ENCODE measurements around the gene POLDIP2. TPM values are rescaled to one million over a fixed set of nuclear protein-coding genes. Genes with fewer than 3 reads are reported as not detected.
A peak's percentile ranks its signal among the peaks of the same experiment; 100 is the strongest.

Gene POLDIP2
- total RNA-seq, 1 donor from 2014 or later: 78.2 TPM

DNA sequence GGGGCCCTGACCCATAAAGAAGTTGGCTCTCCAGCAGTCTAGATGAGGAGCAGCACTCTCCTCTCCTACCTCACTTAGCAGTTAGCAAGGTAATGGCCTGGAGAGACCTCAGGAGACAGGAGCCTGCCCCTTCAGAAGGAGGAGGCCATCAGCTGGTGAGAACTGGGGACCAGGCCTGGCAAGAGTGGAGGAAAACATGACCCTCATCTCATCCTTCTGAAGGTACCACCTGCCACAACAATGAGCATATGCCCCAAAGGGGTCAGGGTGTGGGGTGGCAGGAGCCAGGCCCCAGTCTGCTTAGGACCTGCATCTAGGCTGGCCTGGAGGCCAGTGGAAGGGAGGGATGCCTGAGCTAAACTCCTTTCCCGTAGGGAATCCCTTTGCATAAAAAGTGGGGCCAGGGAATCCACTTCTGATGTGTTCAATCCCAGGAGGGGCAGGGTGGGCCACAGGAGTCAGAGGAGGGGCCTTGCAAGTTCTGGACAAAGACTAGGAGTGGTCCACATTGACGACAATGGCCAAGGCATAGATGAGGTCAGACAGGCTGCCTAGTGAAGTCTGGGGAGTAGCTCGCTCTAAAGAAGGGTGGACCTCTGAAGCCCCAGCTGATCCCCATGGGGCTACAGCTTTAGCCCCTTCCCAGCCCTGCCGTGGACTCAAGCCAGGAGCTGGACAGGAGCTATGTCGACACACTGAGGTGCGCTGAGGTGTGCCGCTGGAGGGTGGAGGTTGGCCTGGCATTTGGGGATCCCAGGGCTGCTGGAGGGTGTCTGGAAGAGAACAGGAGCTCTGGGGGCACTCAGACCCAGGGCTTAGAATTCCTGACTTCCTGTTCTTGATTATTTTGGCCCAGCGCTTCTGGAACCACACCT, 6.7 kb upstream of the POLDIP2 start:
- H3K4me3 Mint-ChIP-seq: no peak overlapping the region
- H3K4me1 Mint-ChIP-seq: no peaks in the 10 kb centered on the region
- no peaks in the 10 kb centered on the region for H3K27me3 Mint-ChIP-seq (ENCODE audit: low read depth)
- no peaks in the 10 kb centered on the region for H3K36me3 Mint-ChIP-seq (ENCODE audit: low read depth)
- no peaks in the 10 kb centered on the region for H3K9me3 Mint-ChIP-seq
- DNase-seq (ENCODE audit: low read depth, low spot score): no peak
- TF ChIP-seq, protein P1, sequence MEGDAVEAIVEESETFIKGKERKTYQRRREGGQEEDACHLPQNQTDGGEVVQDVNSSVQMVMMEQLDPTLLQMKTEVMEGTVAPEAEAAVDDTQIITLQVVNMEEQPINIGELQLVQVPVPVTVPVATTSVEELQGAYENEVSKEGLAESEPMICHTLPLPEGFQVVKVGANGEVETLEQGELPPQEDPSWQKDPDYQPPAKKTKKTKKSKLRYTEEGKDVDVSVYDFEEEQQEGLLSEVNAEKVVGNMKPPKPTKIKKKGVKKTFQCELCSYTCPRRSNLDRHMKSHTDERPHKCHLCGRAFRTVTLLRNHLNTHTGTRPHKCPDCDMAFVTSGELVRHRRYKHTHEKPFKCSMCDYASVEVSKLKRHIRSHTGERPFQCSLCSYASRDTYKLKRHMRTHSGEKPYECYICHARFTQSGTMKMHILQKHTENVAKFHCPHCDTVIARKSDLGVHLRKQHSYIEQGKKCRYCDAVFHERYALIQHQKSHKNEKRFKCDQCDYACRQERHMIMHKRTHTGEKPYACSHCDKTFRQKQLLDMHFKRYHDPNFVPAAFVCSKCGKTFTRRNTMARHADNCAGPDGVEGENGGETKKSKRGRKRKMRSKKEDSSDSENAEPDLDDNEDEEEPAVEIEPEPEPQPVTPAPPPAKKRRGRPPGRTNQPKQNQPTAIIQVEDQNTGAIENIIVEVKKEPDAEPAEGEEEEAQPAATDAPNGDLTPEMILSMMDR (conservative IDR thresholded peaks at IDR 0.05): no peak
- H3K27ac Mint-ChIP-seq (ENCODE audit: unreplicated experiment): no peak overlapping the region

DNA sequence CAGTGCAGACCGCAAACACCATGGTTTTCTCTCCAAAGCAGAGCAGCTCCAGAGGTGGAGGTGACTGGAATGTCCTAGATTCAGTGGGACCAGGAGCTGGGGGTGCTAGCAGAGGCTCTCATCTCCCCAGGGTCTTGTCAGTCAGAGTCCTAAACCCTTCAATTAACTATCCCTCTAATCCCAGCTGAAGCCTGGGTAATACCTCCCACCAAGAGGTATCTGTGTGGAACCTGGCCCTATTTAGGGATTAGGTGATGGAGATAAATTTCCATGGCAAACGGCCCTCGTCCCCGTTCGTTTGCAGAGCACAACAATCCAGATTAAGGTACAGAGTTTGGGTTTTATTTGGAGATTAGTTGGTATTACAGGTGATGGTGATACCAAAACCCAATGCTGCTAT, 5.9 kb upstream of the POLDIP2 start:
- Mint-ChIP-seq H3K4me3 (peak overlapping the region; percentile 27), H3K9me3 (no peaks in the 10 kb centered on the region), H3K27ac (ENCODE audit: unreplicated experiment) (no peak overlapping the region), H3K27me3 (ENCODE audit: low read depth) (no peaks in the 10 kb centered on the region), H3K36me3 (ENCODE audit: low read depth) (no peaks in the 10 kb centered on the region), H3K4me1 (peaks cover 4% of the 10 kb centered on the region)
- TF ChIP-seq, protein P1 (conservative IDR thresholded peaks at IDR 0.05): no peak
- DNase-seq (ENCODE audit: low read depth, low spot score): no peak

DNA sequence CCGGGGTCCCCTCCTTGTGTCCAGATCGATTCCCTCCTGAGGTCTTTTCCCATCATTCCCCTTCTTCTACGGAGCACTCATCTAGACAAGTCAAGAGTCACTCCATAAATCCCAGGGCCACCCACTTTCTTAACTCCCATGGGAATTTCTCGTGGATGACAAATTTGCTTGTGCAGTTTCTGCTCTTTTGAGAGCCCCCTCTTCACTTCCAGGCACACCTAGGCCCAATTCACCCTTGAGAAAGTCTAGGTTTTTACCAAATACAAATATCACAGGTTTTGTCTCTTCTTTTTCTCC, 522 bp upstream of the POLDIP2 start:
- no peaks in the 10 kb centered on the region for H3K36me3 Mint-ChIP-seq (ENCODE audit: low read depth)
- H3K4me1 Mint-ChIP-seq: peaks cover 21% of the 10 kb centered on the region
- H3K27me3 Mint-ChIP-seq (ENCODE audit: low read depth): no peaks in the 10 kb centered on the region

DNA sequence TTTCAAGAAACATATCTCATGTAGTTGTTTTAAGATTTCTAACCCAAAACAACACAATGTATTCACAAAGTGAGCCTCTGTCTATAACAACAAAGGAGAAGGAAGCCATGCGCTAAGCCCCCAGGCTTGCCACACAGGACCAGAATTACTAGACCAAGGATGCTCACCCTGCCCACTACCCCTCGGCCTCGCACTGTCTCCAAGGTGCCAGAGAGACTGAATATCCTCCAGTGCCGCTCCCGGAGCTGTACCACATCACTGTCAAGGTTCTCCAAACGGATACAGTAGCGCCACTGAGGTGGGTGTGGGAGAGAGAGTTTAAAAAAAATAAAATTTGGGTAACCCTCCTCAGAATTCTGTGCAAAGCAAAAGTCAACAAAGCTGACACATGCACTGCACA, 7.1 kb downstream of the POLDIP2 start:
- H3K9me3 Mint-ChIP-seq: no peaks in the 10 kb centered on the region
- TF ChIP-seq, protein P1 (conservative IDR thresholded peaks at IDR 0.05): no peak
- no peaks in the 10 kb centered on the region for H3K27me3 Mint-ChIP-seq (ENCODE audit: low read depth)
- H3K4me3 Mint-ChIP-seq: no peak overlapping the region
- H3K27ac Mint-ChIP-seq (ENCODE audit: unreplicated experiment): no peak overlapping the region
- no peak for DNase-seq (ENCODE audit: low read depth, low spot score)
- H3K4me1 Mint-ChIP-seq: no peaks in the 10 kb centered on the region
- H3K36me3 Mint-ChIP-seq (ENCODE audit: low read depth): peaks cover 10% of the 10 kb centered on the region

More for the DNA sequence above, 522 bp upstream of the POLDIP2 start:
- peak overlapping the region; percentile 97 for H3K4me3 Mint-ChIP-seq
- H3K9me3 Mint-ChIP-seq: no peaks in the 10 kb centered on the region
- DNase-seq (ENCODE audit: low read depth, low spot score): no peak
- TF ChIP-seq, protein P1 (conservative IDR thresholded peaks at IDR 0.05): no peak
- H3K27ac Mint-ChIP-seq (ENCODE audit: unreplicated experiment): peak overlapping the region; percentile 97

DNA sequence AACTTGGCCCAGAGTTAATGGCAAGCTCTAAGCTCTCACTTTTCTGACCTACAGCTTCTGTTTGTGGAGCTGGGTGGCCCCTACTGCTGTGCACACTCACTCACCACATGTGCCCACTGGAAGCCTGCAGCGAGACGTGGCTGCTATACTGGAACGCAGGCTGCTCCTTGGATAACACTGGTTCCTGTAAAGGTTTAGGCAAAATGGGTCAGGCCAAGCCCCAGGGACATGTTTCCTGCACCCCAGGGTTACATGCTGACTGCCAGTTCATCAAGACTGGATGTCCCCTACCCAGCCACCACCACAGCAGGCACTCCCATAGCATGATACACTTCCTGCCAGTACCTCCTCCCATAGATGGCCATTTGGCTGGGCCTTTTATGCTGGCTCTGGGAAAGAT, 8.3 kb downstream of the POLDIP2 start:
- Mint-ChIP-seq H3K4me1 (no peaks in the 10 kb centered on the region), H3K27ac (ENCODE audit: unreplicated experiment) (no peak overlapping the region), H3K9me3 (no peaks in the 10 kb centered on the region), H3K27me3 (ENCODE audit: low read depth) (no peaks in the 10 kb centered on the region), H3K4me3 (no peak overlapping the region), H3K36me3 (ENCODE audit: low read depth) (peaks cover 10% of the 10 kb centered on the region)
- TF ChIP-seq, protein P1 (conservative IDR thresholded peaks at IDR 0.05): no peak
- DNase-seq (ENCODE audit: low read depth, low spot score): no peak
